IPS-18c (cell line): Measurements from ENCODE around the gene SORL1.

ENCODE experiments used
- H3K4me3 ChIP-seq: 2 replicates; pipeline ENCODE4 v1.7.0; 2013; ENCODE audit warnings: low read depth, mild to moderate bottlenecking, low read length, moderate library complexity; ENCODE audit not compliant: insufficient read depth
- H3K9me3 ChIP-seq: one replicate; pipeline ENCODE4 v1.6.1; 2013; ENCODE audit warnings: mild to moderate bottlenecking, low read length, moderate library complexity; ENCODE audit not compliant: control insufficient read depth, insufficient read depth

SORL1 gene

GRCh38 chr11:121512468-121513465 lies 60.7 kb downstream of the SORL1 start:
- H3K4me3 ChIP-seq: no peak overlapping the region
- H3K9me3 ChIP-seq: no peaks in the 10 kb centered on the region

- H3K4me3 ChIP-seq: no peak overlapping the region
- H3K9me3 ChIP-seq: no peaks in the 10 kb centered on the region
Observed at GRCh38 chr11:121513807-121514206, 61.7 kb downstream of the SORL1 start.

- no peak overlapping the region for H3K4me3 ChIP-seq
- no peaks in the 10 kb centered on the region for H3K9me3 ChIP-seq
Observed at GRCh38 chr11:121514432-121515334, 62.6 kb downstream of the SORL1 start.

DNA sequence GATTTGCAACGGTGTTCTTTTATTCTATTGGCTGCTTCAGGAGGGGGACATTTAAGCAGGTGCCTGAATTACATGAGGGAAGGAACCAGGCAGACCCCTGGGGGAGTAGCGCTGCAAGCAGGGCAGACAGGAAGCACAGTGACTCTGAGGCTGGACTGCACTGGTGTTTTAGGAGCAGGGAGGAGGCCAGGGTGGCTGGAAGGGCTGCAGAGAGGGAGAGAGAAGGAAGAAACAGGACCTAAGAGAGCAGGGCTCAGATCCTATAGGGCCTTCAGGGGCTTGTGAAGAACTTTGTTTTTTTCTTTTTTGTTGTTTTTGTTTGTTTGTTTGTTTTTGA lies 63.2 kb downstream of the SORL1 start:
- no peaks in the 10 kb centered on the region for H3K9me3 ChIP-seq
- H3K4me3 ChIP-seq: no peak overlapping the region

GRCh38 chr11:121517996-121518395 lies 65.9 kb downstream of the SORL1 start:
- Histone ChIP-seq H3K4me3 (no peak overlapping the region), H3K9me3 (no peaks in the 10 kb centered on the region)

- no peaks in the 10 kb centered on the region for H3K9me3 ChIP-seq
- H3K4me3 ChIP-seq: no peak overlapping the region
Observed at GRCh38 chr11:121520243-121521144, 68.4 kb downstream of the SORL1 start.

- Histone ChIP-seq H3K4me3 (no peak overlapping the region), H3K9me3 (no peaks in the 10 kb centered on the region)
Observed at GRCh38 chr11:121521145-121522042, 69.3 kb downstream of the SORL1 start.

DNA sequence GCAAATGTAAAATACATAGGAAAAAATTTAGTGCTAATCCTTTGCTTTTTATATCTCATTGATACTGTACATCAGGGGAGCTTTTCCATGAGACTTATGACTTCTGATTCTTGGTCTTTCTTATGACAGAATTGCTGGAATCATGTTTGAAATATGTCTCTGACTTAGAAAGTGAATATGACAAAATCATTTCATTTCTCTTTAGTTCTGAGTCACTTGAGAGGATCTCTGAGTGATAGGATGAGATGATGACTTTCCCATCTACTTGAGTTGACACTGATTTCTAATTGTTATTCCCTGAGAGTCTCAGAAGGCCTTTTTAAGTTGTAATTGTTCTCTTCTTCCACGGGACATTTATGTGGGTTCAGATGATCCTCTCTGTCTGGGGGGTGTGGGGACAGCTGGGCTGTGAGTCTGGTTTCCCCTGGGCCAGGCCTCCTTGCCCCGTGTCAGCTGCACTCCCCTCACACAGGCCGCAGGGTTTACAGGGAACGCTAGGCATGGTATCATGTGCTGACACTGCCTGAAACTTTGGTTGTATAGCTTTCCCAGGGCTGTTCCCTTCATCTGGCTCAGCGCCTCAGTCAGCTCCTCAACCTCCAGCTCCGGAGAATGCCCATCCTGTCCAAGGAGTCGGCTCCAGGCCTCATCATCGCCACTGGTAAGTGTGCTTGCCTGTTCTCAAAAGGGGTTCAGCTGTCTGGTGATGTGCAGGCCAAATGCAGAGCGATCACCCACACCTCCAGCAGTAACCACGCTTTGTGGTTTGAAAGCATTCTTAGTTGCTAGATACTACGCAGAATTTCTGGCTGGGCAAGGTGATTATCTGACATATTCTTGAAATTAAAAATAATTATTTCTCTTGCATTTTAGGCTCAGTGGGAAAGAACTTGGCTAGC lies 70.2 kb downstream of the SORL1 start:
- Histone ChIP-seq H3K4me3 (no peak overlapping the region), H3K9me3 (no peaks in the 10 kb centered on the region)

- Histone ChIP-seq H3K9me3 (no peaks in the 10 kb centered on the region), H3K4me3 (no peak overlapping the region)
Observed at GRCh38 chr11:121523581-121524232, 71.6 kb downstream of the SORL1 start.

- Histone ChIP-seq H3K4me3 (no peak overlapping the region), H3K9me3 (no peaks in the 10 kb centered on the region)
Observed at GRCh38 chr11:121524233-121524631, 72.1 kb downstream of the SORL1 start.

- Histone ChIP-seq H3K4me3 (no peak overlapping the region), H3K9me3 (no peaks in the 10 kb centered on the region)
Observed at GRCh38 chr11:121525376-121525775, 73.3 kb downstream of the SORL1 start.

- no peaks in the 10 kb centered on the region for H3K9me3 ChIP-seq
- H3K4me3 ChIP-seq: no peak overlapping the region
Observed at GRCh38 chr11:121530257-121530656, 78.1 kb downstream of the SORL1 start.

DNA sequence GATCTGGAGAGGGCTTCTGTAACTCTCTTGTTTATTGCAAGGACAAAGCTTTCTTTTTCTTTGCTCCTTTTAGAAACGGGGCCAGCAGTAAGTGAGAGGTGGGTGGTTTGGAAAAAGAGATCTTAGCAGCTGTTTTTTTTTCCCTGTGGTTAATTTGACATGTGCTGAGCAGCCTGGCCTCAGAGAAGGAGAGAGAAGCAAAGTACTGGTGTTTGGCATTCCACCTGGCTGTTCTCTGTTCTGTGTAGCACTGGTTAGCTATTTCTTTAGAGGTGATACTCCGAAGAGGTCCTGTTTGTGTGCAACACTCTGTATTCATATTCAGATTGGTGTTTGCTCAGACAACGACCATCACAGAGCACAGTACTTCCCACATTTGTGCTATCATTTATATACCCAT lies 81.5 kb downstream of the SORL1 start:
- no peaks in the 10 kb centered on the region for H3K9me3 ChIP-seq
- H3K4me3 ChIP-seq: no peak overlapping the region

- no peaks in the 10 kb centered on the region for H3K9me3 ChIP-seq
Observed at GRCh38 chr11:121534131-121535093, 82.3 kb downstream of the SORL1 start.

More at GRCh38 chr11:121534131-121535093, 82.3 kb downstream of the SORL1 start:
- no peak overlapping the region for H3K4me3 ChIP-seq
